GM12864 (cell line): ENCODE data around the gene SSBP3.

Experiments
- DNase-seq: peaks from one replicate; pipeline ENCODE4 v3.0.0-alpha.2; 2011; ENCODE audit warnings: low read depth
- H3K4me3 ChIP-seq: 2 replicates; pipeline ENCODE4 v1.5.1; 2011; ENCODE audit warnings: mild to moderate bottlenecking, low read depth, low read length, control low read depth
- CTCF ChIP-seq: IDR thresholded peaks from 2 replicates; pipeline ENCODE4 v1.5.1; 2011; ENCODE audit warnings: low read depth, mild to moderate bottlenecking, moderate library complexity, low read length, control low read depth, inconsistent platforms; ENCODE audit errors: missing control alignments

Gene SSBP3

GRCh38 chr1:54378157-54378873, 27.9 kb downstream of the SSBP3 start:
- H3K4me3 ChIP-seq, result peak overlapping the region; percentile 13; the same call in 1 of the 2 replicates
- TF ChIP-seq CTCF, result no peak
- no peak for DNase-seq

GRCh38 chr1:54377040-54377691, 29.0 kb downstream of the SSBP3 start:
- no peak for TF ChIP-seq CTCF
- peak overlapping the region; percentile 42 for H3K4me3 ChIP-seq
- no peak for DNase-seq

GRCh38 chr1:54376430-54377039, 29.7 kb downstream of the SSBP3 start:
- TF ChIP-seq CTCF, result no peak
- peak overlapping the region; percentile 42 for H3K4me3 ChIP-seq
- DNase-seq, result peak; percentile 86

- DNase-seq, result no peak
- no peak for TF ChIP-seq CTCF
- H3K4me3 ChIP-seq, result peak overlapping the region; percentile 8; the same call in 1 of the 2 replicates
Measured at GRCh38 chr1:54375712-54376429, 30.3 kb downstream of the SSBP3 start.

GRCh38 chr1:54375298-54375697, 30.9 kb downstream of the SSBP3 start:
- TF ChIP-seq CTCF, result no peak
- no peak for DNase-seq
- no peak overlapping the region for H3K4me3 ChIP-seq

GRCh38 chr1:54374766-54375165, 31.4 kb downstream of the SSBP3 start:
- DNase-seq, result no peak
- no peak overlapping the region for H3K4me3 ChIP-seq
- TF ChIP-seq CTCF, result no peak
